ENCODE data around the gene ZNF169. TPM values are rescaled to one million over a fixed set of nuclear protein-coding genes. Genes with fewer than 3 reads are reported as not detected.
"Not testable (repeated sequence)": the region's sequence is repeated elsewhere in the genome, so short reads cannot be mapped to it uniquely, and the experiment has no call there.

Gene ZNF169
- total RNA-seq, 1 donor, result 4.7 TPM

DNA sequence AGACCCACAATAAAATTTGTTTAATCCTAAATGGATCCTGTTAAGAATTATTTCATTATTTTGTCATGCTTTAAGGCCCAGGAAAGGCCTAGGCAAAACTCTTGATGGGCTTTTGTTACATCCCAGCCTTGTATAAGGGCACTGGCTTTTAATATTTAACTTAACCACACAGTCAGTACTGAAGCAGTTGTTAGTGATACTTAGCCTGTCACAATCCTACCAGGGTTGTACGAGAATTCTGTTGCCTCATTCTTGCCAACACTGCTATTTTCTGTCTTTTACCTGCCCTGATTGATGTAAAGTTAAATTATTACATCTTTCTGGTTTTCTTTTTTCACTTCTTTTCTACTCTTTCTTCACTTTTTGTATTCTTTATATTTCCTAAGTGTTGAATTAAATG lies 10.9 kb downstream of the ZNF169 start:
- DNase-seq (ENCODE audit: low read depth), result no peak
- TF ChIP-seq, protein P1, sequence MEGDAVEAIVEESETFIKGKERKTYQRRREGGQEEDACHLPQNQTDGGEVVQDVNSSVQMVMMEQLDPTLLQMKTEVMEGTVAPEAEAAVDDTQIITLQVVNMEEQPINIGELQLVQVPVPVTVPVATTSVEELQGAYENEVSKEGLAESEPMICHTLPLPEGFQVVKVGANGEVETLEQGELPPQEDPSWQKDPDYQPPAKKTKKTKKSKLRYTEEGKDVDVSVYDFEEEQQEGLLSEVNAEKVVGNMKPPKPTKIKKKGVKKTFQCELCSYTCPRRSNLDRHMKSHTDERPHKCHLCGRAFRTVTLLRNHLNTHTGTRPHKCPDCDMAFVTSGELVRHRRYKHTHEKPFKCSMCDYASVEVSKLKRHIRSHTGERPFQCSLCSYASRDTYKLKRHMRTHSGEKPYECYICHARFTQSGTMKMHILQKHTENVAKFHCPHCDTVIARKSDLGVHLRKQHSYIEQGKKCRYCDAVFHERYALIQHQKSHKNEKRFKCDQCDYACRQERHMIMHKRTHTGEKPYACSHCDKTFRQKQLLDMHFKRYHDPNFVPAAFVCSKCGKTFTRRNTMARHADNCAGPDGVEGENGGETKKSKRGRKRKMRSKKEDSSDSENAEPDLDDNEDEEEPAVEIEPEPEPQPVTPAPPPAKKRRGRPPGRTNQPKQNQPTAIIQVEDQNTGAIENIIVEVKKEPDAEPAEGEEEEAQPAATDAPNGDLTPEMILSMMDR (IDR thresholded peaks at IDR 0.05; ENCODE audit: insufficient read depth, low read depth, low read length), result no peak
- no peak overlapping the region for H3K4me3 ChIP-seq (ENCODE audit: low read depth, low read length)

DNA sequence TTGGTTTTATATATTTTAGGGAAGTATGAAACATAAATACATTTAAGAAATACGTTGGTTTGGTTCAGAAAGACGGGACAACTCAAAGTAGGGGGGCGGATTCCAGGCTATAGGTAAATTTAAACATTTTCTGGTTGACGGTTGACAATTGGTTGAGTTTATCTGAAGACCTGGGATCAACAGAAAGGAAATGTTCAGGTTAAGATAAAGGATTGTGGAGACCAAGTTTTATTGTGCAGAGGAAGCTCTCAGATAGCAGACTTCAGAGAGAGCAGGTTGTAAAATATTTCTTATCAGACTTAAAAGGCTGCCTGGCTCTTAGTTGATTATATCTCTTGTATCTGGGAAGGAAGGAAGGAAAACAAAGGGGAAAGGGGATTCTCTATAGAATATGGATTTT lies 17.9 kb downstream of the ZNF169 start:
- not testable (repeated sequence) for DNase-seq (ENCODE audit: low read depth); H3K4me3 ChIP-seq (ENCODE audit: low read depth, low read length)

DNA sequence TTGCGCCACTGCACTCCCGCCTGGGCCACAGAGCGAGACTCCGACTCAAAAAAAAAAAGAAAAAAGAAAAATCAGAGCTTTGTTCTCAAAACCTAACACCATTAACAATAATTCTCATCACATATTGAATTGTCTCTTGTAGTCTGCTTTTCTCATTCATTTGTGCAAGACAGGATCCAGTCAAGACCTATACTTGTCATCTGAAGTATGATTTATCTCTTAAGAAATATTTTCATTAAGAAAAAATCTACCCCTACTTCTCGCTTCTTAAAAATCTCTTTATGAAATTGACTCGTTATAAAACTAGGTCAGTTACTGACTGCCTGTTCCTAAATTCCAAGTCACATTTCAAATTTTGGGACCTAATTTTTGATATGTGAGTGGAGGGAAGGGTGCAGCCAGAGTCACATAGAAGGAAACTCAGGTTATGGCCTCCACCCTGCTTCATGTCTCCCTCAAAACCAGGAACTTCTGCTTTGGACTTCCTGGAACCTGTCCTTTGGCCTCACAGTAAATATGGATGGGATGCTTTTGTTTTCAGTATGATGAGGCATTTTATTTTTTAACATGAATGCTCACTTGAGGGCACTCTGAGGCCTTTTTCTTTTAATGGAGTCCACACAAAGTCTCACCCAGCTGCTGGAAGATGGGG lies 18.9 kb downstream of the ZNF169 start:
- TF ChIP-seq, protein P1 (IDR thresholded peaks at IDR 0.05; ENCODE audit: insufficient read depth, low read depth, low read length), result no peak
- DNase-seq (ENCODE audit: low read depth), result no peak
- H3K4me3 ChIP-seq (ENCODE audit: low read depth, low read length), result no peak overlapping the region

DNA sequence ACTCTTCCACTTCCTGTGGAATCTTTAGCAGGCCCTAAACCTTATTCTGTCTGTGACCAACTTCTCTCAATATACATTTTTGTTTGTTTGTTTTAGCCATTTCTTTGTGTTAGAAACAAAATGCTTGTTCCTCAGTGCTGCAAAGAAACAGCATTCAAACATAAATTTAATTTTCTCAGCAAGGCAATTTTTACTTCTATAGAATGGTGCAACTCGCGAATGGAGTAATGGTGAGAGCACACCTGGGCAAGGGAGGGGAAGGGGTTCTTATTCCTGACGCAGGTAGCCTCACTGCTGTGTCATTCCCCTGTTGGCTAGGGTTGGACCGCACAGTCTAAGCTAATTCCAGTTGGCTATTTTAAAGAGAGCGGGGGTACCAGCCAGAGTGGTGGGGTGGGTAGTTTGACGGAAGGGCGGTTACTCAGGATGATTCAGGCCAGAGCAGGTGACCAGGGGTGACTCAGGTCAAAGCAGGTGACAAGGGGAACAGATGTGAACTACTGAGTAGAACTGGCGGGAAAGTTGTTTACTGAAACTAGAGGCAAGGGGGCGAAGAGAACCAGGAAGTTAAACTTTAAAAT lies 21.4 kb downstream of the ZNF169 start:
- no peak for DNase-seq (ENCODE audit: low read depth)
- TF ChIP-seq, protein P1 (IDR thresholded peaks at IDR 0.05; ENCODE audit: insufficient read depth, low read depth, low read length), result no peak
- H3K4me3 ChIP-seq (ENCODE audit: low read depth, low read length), result no peak overlapping the region

DNA sequence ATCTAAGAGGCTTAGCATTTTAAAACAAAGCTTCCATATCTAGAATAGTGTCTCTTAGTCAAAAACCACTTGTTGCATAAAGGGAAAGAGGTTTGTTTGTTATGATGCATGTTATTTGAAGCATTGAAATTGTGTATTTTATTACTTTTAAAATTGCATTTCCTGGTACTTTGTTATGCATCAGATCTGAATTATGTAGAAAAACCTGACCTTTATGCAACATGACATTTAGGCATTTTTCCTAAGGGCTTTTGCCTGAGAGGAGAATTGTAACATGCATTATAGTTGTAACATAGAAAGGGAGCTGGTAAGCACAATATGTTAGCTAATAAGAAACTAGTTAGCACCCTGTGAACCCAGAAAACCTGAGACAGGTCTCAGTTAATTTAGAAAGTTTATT lies 22.0 kb downstream of the ZNF169 start:
- TF ChIP-seq, protein P1 (IDR thresholded peaks at IDR 0.05; ENCODE audit: insufficient read depth, low read depth, low read length), result no peak
- no peak overlapping the region for H3K4me3 ChIP-seq (ENCODE audit: low read depth, low read length)
- DNase-seq (ENCODE audit: low read depth), result no peak

DNA sequence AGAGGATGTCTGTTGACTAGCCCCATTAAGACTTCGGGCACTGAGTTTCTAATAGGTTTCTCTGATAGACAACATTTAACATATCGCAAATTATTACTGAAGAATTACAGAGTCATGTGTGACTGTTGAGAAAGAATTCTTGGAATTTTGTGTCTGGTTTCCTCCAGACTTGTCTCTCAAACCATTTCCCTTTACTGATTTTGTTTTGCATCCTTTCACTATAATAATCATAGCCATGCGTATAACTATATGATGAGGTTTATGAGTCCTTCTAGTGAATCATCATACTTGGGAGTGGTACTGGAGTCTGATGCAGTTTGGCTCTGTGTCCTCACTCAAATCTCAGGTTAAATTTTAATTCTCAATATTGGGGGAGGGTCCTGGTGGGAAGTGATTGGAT lies 27.0 kb downstream of the ZNF169 start:
- TF ChIP-seq, protein P1 (IDR thresholded peaks at IDR 0.05; ENCODE audit: insufficient read depth, low read depth, low read length), result no peak
- H3K4me3 ChIP-seq (ENCODE audit: low read depth, low read length), result no peak overlapping the region
- no peak for DNase-seq (ENCODE audit: low read depth)

DNA sequence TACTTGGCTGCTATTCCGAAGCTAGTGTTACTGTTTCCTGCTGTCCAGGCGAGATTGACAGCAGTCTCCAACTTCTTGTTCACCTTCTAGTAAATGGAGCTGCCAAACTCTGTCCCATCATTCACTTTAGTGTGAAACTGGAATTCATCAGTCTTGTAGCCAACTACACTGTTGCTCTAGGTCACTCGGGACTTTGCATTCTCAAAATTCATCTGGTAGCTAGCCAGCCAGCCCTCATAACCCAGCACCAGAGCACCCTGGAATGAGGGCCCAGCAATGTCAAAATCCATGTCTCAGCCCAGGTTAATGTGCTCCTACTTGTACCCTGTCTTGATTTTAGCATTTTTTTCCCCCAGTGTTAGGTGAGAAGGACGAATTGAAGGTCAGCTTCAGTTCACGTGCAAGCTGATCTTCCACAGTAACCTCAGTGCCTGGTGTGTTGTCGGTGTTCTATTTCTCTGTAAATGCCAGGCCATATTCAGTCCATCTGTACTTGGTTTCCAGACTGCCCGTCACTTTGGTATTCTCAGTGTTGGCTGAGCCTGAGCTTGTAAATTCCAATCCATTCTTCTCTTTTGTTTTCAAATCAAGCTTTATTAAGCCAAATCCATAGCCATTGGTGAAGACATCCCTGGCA lies 28.9 kb downstream of the ZNF169 start:
- TF ChIP-seq, protein P1 (IDR thresholded peaks at IDR 0.05; ENCODE audit: insufficient read depth, low read depth, low read length), result no peak
- DNase-seq (ENCODE audit: low read depth), result no peak
- no peak overlapping the region for H3K4me3 ChIP-seq (ENCODE audit: low read depth, low read length)
